HG03354 (cell line): ENCODE results near the gene CFAP65.

Source experiments
- ATAC-seq: cut with Tn5 transposase; IDR thresholded peaks from one replicate; pipeline ENCODE4 v1.9.1; 2021; ENCODE audit warnings: mild to moderate bottlenecking; ENCODE audit not compliant: unreplicated experiment, poor library complexity, severe bottlenecking

The CFAP65 gene

DNA sequence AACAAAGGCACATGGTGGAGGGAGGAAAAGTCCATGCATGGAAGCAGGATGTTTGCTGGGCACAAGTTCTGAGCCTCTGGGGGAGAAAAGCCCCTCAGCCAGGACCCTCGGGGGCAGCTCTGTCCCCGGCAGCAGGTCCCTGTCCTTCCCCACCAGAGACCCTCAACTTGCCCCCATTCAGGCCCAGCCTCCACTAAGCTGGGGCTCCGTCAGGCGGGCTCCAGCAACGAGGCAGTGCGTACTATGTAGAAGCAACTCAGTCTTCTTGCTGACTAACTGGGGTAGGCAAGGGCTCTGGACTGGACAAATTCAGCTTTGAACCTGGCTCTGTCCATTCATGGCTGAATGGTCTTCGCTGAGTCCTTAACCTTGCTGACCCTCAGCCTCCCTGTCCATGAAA, 23.0 kb downstream of the CFAP65 start:
- no peak for ATAC-seq

DNA sequence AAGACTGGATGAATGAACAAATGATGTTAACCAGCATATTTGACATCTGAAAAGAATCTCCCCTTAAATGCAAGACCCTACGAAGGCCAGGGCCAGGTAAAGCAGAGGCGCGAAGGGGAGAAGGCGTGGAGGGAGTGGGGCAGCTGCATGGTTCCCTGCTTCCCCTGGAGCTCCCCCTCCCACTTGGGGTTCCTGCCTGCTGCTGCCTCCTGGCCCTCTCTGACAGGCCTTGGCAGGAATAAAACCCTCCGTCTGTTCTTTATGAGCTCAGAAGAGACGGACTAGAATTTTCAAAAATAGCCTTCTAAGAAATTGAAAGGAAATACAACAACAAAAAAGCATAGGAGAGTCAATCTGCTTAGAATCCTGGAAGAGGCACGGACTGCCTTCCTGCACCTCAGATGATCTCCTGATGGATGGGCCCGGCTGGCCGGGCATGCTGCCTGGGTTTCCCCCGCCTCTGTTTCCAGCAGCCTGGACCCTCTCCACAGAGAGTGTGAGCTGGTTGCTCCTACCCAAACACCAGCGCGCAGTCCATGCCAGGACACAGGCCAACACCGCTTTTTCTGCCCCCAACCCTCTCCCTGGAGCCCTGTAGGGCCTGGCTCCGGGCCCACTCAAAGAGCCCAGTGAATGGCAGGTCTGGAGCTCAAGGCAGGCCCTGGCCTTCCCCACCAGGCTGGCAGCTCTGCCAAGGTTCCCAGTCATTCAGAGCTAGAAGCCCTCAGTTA, 23.9 kb downstream of the CFAP65 start:
- ATAC-seq = no peak

DNA sequence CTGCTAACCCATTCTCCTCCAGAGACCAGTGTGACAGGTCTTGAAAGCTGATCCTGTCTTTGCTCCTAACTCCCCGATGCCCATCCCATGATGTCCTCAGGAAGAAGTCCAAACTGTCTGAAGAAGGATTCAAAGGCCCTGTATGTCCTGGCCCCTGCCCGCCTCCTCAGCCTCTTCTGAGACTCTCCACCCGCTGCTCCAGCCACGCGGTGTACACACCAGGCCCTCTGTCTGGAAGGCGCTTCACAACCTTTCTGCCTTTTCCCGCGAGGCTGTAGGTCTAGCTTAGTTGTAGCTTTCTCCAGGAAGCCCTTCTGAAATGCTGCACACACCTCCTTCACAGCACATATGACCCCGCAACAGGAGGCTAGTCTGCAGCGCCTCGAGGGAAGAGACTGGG, 24.6 kb downstream of the CFAP65 start:
- no peak for ATAC-seq

DNA sequence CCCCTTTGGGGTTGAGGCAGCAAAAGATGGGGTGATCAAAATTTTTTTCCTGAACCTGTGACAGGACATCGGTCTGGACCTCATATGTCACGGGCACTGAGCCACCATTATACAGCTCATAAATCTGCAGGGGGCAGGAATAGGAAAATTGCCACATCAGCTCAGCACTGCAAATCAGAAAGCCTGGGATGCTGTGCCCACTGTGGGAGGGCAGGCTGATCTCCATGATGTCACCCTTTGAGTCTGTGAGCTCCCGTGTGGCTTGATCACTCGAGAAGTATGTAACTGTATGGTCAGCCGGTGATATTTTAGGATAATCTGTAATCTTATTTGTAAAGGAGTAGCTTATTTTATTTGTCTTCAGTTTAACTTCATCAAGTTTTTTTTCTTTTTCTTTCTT, 30.4 kb downstream of the CFAP65 start:
- no peak for ATAC-seq

DNA sequence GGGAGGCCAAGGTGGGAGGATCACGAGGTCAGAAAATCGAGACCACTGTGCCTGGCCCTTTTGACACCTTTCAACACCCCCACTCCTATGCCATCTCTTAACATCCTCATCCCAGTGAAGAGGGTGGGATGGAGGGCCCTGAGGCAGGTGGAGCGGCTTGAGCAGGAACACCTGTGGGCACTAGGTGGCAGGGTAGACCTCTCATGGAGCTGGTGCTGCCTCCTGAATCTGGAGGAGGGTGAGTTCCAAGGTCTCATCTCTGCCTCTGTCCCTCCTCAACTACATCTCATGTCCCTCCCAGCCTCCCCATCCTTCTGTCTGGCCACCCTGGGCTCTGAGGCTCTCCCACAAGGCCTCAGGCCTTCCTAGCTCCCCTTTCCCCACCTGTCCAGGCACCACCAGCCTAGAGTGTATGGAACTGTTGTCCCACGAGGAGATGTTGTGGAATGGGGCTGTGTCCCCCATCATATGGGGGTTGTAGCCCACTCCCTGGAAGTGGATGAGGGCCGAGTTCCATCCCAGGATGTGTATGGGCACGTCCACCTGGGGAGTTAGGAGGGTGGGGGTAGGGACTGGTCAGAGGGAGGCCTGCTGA, 31.1 kb downstream of the CFAP65 start:
- ATAC-seq = no peak

DNA sequence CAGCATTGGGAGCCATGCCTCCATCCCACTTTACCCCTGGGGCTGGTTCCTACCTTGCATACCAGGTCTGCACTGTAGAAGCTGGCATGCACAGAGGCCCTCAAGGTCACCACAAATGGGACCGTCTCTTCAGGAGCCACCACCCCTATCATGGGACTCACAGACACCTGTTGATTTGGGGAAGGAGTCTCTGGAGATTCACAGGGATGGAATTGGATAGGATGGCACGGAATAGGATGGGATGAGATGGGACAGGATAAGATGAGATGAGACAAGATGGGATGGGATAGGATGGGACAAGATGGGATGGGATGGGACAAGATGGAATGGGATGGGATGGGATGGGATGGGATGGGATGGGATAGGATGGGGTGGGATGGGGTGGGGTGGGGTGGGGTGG, 32.0 kb downstream of the CFAP65 start:
- no peak for ATAC-seq

DNA sequence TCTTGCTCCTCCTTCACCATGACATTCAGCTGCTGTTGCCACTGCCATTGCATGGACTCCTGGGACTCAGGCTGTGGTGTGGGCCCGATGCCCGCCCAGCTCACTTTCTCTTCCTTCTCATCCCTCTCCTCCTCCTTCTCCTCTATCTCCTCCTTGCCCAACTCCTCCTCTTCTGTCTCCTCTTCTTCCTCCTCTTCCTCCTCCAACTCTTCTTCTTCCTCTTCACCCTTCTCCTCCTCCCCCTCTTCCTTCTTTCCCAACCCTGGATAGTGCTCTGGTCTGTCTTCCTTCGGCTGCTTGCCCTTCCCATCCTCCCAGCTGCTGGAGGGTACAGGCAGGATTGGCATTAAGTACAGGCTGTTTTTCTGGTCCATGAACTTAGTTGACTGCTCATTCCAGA, 37.3 kb downstream of the CFAP65 start:
- ATAC-seq = no peak

DNA sequence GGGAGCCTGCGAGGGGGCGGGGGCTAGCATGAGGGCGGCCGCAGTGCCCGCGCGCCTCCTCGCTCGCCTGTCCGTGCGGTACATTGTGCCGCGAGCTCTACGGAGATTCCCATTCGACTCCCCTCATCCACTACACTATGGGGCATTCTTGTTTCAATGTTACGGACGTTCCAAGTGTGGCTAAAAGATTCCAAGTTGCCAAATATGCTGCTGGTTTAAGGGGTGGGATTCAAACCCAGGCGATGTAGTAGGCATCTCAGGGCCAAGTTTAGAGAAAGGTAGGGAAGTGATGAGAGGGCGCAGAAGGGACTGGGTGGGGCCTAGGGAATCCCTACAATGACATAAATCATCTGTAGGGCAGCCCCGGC, 38.1 kb downstream of the CFAP65 start:
- ATAC-seq = no peak

DNA sequence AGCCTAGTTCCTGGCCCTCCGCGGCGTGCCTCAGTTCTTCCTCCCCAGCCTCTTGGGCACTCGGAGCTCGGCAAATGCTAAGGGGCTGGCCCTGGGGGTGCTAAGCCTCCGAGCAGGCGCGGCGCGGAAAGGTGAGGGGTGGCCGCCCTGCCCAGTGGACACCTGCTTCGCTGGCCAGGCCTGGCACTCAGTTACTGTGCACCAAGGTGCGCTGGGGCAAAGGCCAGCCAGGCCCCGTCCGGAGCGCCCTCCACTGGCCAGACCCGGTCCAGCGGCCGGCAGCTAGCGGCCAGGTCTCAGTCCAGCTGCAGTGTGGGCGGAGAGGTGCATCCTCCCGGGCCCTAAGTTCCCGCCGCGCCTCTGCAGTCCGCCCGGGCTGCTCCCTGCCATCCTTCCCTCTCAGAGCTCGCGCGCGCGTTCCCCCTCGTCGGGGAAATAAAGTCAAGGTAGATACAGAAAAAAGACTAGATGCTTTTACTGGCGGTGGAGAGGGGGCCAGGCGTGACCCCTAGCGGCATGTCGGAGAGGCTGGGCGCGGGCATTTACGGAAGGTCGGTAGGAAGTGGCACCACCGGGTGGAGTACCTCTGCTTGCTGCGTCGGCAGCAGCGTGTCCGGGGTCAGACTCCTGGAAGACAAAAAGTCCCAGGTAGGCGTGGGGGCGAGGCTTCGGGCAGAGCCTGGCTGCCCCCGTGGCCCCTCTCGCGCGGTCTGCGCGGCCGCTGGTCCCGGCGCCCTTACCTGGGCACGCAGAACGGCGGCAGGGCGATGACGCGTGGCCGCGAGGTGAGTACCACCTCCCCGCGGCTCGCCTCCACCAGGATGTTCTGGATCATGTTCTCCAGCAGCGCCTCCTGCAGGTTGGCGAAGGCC, 38.7 kb downstream of the CFAP65 start:
- ATAC-seq = no peak

DNA sequence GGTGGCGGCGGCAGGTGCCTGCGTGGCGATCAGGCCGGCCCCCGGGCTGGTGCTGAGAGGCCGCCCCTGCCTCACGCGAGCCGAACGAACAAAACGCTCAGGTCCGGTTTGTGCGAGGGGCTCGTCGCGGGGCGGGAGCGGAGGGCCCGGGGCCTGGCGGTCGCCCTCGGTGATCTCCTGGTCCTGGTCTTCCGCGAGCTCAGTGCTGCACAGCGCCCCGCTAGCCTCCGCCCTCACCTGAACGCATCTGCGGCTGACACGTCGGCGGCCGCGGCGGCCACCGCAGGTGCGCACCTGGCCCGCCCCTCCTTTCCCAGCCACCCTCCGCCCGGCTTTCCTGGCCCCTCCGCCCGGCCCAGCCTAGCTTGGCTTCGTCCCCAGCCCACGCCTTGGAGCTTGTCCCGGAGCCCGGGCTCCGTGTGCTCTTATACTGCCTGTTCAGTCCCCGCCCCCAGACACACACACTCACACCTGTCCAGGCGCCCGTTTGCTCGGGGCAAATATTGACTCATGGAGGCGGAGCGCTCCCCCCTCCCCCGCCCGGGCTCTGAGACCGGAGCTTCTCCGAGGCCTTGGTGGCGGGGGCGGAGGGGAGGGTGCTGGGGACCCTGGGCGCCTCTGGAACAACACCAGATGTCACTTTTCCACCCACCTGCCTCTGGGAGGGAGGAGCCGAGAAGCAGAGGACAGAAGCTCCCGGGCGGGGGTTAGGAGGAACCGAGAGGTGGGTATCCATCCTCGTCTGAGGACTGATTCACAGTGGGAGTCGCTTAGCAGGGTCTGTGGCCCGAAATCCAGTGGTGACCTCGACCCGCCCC, 39.5 kb downstream of the CFAP65 start:
- ATAC-seq = no peak

DNA sequence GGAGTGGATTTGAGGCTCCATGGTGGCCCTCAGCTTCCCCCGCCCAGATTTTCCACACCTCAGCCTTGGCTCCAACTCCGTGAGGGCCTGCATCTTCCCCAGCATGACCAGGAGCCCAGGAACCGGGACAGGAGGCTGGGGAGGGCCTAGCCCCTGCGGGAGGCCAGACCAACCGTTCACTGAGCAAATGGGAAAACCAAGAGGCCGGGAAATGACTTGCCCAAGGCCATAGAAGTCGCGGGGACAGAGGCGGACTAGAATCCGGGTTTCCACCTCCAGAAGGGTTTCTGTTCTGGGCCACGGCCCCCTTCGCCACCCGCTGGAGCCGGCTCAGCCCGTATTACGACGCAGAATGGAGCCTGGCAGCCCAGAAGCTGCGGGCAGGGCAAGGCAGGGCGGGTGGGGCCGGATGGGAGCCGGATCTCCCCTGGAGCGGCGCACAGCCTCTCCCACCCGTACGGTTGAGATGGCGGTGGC, 40.2 kb downstream of the CFAP65 start:
- no peak for ATAC-seq

DNA sequence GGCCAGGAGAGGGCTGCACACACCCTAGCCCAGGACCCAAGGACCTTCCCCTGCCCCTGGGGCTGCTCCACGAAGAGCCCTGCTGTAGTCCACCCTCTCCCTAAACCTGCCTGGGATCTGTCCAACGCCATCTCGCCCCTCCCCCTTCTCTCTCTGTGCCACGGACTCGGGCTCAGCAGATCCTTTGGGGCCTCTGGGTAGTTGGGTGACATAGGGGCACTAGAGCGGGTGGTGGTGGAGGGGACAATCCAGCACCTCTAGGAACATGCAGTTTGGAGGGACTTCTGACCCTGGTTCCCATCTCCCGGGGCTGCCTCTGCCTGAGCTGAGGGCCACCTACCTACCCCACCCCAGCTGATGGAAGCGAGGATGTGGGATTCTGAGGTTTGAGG, 40.8 kb downstream of the CFAP65 start:
- ATAC-seq = no peak

DNA sequence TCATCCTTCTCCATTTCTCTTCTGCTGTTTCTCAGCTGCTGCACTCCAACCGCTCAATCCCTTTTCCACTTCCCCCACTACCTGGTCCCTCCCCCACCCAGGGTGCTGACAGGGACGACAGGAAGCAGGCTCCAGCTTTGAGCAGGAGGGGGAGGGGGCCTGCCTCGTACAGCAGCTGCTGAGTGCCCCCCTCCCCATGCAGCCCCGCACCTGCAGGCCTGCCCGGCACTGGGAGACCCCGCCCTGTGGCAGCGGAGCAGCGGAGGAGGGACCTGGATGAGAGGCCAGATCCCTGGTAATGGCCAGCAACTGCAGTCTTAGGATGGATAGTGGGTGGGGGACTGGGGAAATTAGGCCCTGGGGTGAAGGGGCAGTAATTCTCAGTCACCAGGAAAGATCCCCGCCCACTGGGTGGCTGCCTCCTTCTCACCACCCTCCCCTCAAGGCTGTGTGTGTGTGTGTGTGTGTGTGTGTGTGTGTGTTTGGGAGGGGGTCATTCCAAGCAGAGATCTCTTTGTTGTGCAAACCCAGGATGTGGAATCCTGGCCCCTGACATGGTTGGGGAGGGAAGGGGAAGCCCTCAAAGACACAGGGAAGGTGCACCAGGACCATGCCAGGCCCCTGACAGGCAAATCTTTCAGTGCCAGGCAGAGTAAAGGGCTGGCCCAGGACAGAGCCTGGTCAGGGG, 41.3 kb downstream of the CFAP65 start:
- no peak for ATAC-seq

DNA sequence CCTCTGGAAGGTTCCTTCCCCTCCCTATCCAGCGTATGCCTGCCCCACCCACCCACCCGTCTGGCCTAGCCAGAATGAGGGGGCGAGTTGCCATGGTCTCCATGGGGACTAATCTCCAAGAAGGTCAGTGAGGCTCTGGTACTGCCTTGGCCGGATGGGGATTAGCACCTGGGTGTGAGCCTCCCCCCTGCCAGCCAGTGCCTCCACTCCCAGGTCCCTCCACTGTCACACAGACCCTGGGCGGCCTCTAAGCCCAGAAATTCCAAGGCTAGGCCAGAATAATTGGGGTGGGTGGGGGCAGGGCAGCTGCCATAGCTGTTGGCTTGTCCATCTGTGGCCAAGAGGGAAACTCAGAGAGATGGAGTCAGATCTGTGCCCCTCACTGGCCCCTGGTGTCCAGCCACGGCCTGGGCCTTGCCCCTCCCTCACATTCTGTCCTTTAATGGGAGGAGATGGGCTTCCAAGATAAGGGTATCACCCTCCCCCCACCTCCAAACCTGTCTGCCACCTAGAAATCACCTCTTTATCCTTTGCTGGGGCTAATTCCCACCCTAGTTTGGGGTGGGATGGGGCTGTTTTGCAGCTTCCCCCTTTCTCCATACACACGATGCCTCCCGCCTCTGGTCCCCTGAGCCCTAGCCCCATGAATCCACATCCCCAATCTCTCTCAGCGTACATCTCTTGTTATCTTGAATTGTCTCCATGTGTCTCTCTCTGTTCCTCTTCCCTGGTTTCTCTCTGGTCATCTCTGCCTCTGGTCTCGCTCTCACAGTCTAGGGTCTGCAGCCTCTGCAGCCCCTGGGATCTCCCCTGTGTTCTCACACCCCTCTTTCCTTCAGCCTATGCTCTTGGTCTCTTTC, 42.1 kb downstream of the CFAP65 start:
- no peak for ATAC-seq

DNA sequence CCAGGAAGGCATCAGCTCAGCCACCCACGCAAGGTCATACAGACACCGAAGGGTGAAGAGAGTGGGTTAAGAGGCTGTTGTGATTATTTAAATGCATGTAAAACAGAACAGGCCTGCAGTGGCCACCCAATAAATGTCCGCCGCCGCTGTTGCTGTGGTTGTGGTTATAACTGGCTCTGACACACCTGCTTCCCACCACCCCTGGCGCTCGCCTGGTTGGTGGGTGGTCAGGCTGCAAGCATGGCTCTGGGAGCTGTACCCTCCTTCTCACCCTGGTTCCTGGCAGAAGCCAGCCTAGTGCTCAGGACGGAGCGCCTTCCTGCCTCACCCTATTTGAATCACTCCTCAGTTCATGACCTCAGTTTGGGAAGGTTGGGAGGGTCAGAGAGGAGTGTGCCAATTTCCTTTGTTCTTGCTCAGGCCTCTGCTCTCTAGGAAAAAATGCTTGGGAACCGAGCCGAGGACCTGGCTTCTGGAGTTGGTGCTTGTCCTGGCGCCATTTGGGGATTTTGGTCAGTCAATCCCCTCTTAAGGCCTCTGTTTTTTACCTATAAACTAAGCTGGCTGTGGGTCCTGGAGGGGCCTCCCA, 42.8 kb downstream of the CFAP65 start:
- no peak for ATAC-seq

DNA sequence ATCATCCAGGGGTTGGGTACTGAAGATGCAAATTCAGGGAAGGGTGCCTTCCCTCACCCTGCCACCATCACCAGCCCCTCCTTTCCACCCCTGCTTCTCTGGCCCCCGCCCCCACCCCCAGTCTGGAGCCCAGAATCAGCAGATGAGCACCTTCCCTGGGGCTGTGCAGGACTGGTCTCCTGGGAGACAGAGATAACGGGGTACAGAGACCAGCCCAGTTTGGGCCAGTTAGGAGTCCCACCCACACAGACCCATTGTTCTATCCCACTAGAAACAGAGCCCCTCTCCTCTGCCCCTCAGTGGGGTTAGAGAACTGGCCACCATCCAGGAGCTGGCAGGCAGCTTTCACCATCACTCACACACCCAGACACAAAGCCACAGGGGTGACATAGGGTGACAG, 43.6 kb downstream of the CFAP65 start:
- ATAC-seq = no peak

DNA sequence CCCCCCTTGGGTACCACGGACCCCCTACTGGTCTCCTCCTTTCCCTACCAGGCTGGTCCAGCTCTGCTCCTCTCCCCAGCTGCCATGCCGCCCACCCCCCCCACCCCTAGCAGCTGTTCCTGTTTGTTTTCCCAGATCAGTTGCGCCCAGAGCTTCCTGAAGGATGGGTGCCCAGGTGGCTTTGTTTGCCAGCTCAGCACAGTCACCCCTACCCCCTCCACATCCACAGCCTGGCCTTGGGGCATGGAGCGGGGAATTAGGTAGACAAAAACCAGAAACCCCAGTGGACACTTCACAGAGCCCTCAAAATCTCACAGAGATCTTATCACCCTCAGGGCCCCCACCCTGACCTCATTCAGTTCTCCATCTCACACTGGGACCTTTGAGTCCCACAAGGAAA, 44.4 kb downstream of the CFAP65 start:
- no peak for ATAC-seq

DNA sequence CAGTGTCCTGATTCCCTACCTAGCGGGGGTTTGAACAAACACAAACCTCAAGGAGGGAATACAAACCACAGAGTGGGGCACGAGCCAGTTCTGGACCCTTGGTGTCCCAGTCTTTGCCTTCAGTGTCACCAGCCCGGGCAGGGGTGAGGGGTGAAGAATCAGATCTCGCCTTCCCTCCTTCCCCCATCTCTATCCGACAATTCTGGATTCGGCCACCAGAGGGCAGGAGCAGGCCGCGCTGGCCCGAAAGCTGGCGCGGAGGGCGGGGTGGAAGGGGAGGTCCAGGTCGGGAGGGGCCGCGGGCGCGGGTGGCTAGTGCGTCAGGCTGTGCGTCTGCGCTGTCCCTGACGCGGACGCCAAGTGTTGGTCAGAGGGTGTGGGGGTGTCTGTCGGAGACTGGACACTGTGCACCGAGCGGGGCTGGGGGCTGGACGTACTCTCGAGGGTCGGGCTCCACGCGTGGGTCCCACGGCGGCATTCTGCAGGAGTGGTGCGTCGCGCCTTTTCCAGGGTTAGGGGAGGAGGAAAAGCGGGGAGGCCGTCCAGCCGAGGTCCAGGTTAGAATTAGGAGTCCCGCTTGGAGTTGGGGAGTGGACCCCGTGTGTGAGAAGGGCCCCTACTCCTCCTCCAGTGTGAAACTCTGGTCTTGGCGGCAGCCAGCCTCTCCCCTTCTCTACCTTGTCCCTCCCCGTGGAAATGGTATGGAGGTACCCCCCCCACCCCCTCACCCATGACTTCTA, 45.2 kb downstream of the CFAP65 start:
- peak; percentile 79 for ATAC-seq
